ENCODE data around the gene LGALS16.

Gene LGALS16

GRCh38 chr19:39696387-39696786 lies 40.7 kb downstream of the LGALS16 start:
- ChIA-PET CTCF (no interaction called here), POLR2A (no interaction called here)
- DNase-seq (ENCODE audit: extremely low spot score) = no peak
- no peak for TF ChIP-seq SP1 (IDR thresholded peaks at IDR 0.05)
- no peak for TF ChIP-seq NFRKB (IDR thresholded peaks at IDR 0.05)
- TF ChIP-seq PKNOX1 (IDR thresholded peaks at IDR 0.05) = no peak
- TF ChIP-seq CTBP1 (IDR thresholded peaks at IDR 0.05; ENCODE audit: borderline replicate concordance) = no peak
- TF ChIP-seq FOXA1 (IDR thresholded peaks at IDR 0.05) = no peak
- TF ChIP-seq LEF1 (IDR thresholded peaks at IDR 0.05; ENCODE audit: borderline replicate concordance) = no peak
- no peak for TF ChIP-seq L3MBTL2 (conservative IDR thresholded peaks at IDR 0.05)
- TF ChIP-seq BHLHE40 (IDR thresholded peaks at IDR 0.05; ENCODE audit: borderline replicate concordance) = no peak
- no peak for TF ChIP-seq TARDBP (IDR thresholded peaks at IDR 0.05)
- TF ChIP-seq ARNT (IDR thresholded peaks at IDR 0.05) = no peak
- TF ChIP-seq ZNF384 (IDR thresholded peaks at IDR 0.05) = no peak
- TF ChIP-seq HDGF (IDR thresholded peaks at IDR 0.05; ENCODE audit: borderline replicate concordance) = no peak

GRCh38 chr19:39698535-39698934 lies 42.8 kb downstream of the LGALS16 start:
- ChIA-PET CTCF (no interaction called here), POLR2A (no interaction called here)
- DNase-seq (ENCODE audit: extremely low spot score) = no peak
- TF ChIP-seq SP1 (IDR thresholded peaks at IDR 0.05) (no peak), TARDBP (IDR thresholded peaks at IDR 0.05) (no peak), PKNOX1 (IDR thresholded peaks at IDR 0.05) (no peak), LEF1 (IDR thresholded peaks at IDR 0.05; ENCODE audit: borderline replicate concordance) (no peak), HDGF (IDR thresholded peaks at IDR 0.05; ENCODE audit: borderline replicate concordance) (no peak), FOXK2 (IDR thresholded peaks at IDR 0.05) (no peak), ARNT (IDR thresholded peaks at IDR 0.05) (no peak), BHLHE40 (IDR thresholded peaks at IDR 0.05; ENCODE audit: borderline replicate concordance) (no peak), ZNF384 (IDR thresholded peaks at IDR 0.05) (no peak), CTBP1 (IDR thresholded peaks at IDR 0.05; ENCODE audit: borderline replicate concordance) (no peak), ELF4 (IDR thresholded peaks at IDR 0.05) (no peak), FOXA1 (IDR thresholded peaks at IDR 0.05) (no peak), L3MBTL2 (conservative IDR thresholded peaks at IDR 0.05) (no peak), SUZ12 (IDR thresholded peaks at IDR 0.05) (no peak), FOXM1 (IDR thresholded peaks at IDR 0.05; ENCODE audit: borderline replicate concordance) (no peak), NFRKB (IDR thresholded peaks at IDR 0.05) (no peak)

- POLR2A ChIA-PET = no interaction called here
- CTCF ChIA-PET = no interaction called here
- TF ChIP-seq SUZ12 (IDR thresholded peaks at IDR 0.05) (no peak), BHLHE40 (IDR thresholded peaks at IDR 0.05; ENCODE audit: borderline replicate concordance) (no peak), LEF1 (IDR thresholded peaks at IDR 0.05; ENCODE audit: borderline replicate concordance) (no peak), ARNT (IDR thresholded peaks at IDR 0.05) (no peak), TARDBP (IDR thresholded peaks at IDR 0.05) (no peak), HDGF (IDR thresholded peaks at IDR 0.05; ENCODE audit: borderline replicate concordance) (no peak), ELF4 (IDR thresholded peaks at IDR 0.05) (no peak)
- DNase-seq (ENCODE audit: extremely low spot score) = no peak
These were observed 45.6 kb downstream of the LGALS16 start for GRCh38 chr19:39701291-39701690.

GRCh38 chr19:39704181-39705044 lies 48.7 kb downstream of the LGALS16 start, which contains the start of gene LGALS14:
LGALS14 (plus strand) TSS chr19:39704481; CDS start chr19:39704529, 48 bp downstream.
- POLR2A ChIA-PET = no interaction called here

GRCh38 chr19:39705578-39706188 lies 50.0 kb downstream of the LGALS16 start:
- no peak for TF ChIP-seq ELF4 (IDR thresholded peaks at IDR 0.05)
- no peak for TF ChIP-seq FOXK2 (IDR thresholded peaks at IDR 0.05)
- no peak for TF ChIP-seq LEF1 (IDR thresholded peaks at IDR 0.05; ENCODE audit: borderline replicate concordance)
- TF ChIP-seq BHLHE40 (IDR thresholded peaks at IDR 0.05; ENCODE audit: borderline replicate concordance) = no peak
- no peak for DNase-seq (ENCODE audit: extremely low spot score)
- POLR2A ChIA-PET = no interaction called here
- CTCF ChIA-PET = no interaction called here

More at GRCh38 chr19:39704181-39705044, 48.7 kb downstream of the LGALS16 start, which contains the start of gene LGALS14:
- CTCF ChIA-PET = no interaction called here
- TF ChIP-seq LEF1 (IDR thresholded peaks at IDR 0.05; ENCODE audit: borderline replicate concordance) (no peak), FOXA1 (IDR thresholded peaks at IDR 0.05) (no peak), ELF4 (IDR thresholded peaks at IDR 0.05) (no peak), NFRKB (IDR thresholded peaks at IDR 0.05) (no peak), L3MBTL2 (conservative IDR thresholded peaks at IDR 0.05) (no peak), FOXK2 (IDR thresholded peaks at IDR 0.05) (no peak), SUZ12 (IDR thresholded peaks at IDR 0.05) (no peak), PKNOX1 (IDR thresholded peaks at IDR 0.05) (no peak)
- no peak for DNase-seq (ENCODE audit: extremely low spot score)

GRCh38 chr19:39708594-39708993 lies 52.9 kb downstream of the LGALS16 start:
- TF ChIP-seq L3MBTL2 (conservative IDR thresholded peaks at IDR 0.05) (no peak), TARDBP (IDR thresholded peaks at IDR 0.05) (no peak), ARNT (IDR thresholded peaks at IDR 0.05) (no peak), FOXK2 (IDR thresholded peaks at IDR 0.05) (no peak), SUZ12 (IDR thresholded peaks at IDR 0.05) (no peak), LEF1 (IDR thresholded peaks at IDR 0.05; ENCODE audit: borderline replicate concordance) (no peak), ELF4 (IDR thresholded peaks at IDR 0.05) (no peak), HDGF (IDR thresholded peaks at IDR 0.05; ENCODE audit: borderline replicate concordance) (no peak), NFRKB (IDR thresholded peaks at IDR 0.05) (no peak), FOXM1 (IDR thresholded peaks at IDR 0.05; ENCODE audit: borderline replicate concordance) (no peak), CTBP1 (IDR thresholded peaks at IDR 0.05; ENCODE audit: borderline replicate concordance) (no peak), FOXA1 (IDR thresholded peaks at IDR 0.05) (no peak), BHLHE40 (IDR thresholded peaks at IDR 0.05; ENCODE audit: borderline replicate concordance) (no peak), PKNOX1 (IDR thresholded peaks at IDR 0.05) (no peak), SP1 (IDR thresholded peaks at IDR 0.05) (no peak), ZNF384 (IDR thresholded peaks at IDR 0.05) (no peak)
- no peak for DNase-seq (ENCODE audit: extremely low spot score)
- ChIA-PET CTCF (no interaction called here), POLR2A (no interaction called here)

Measured in HEK293T (cell line).